Heart left ventricle (tissue), 16 donors: ENCODE results near the gene FOXK2. TPM values are rescaled to one million over a fixed set of nuclear protein-coding genes. Genes with fewer than 3 reads are reported as not detected.

Experiments
- ATAC-seq, 4 donors: fragments of 200-7000 bp; cut with Tn5 transposase; one replicate each; pipeline ENCODE4 v1.9.1; 2020 to 2022; ENCODE audit warnings: moderate library complexity in 4 of 4, mild to moderate bottlenecking in 3 of 4, moderate number of reproducible peaks in 1 of 4
- DNase-seq, 5 donors: peaks; one replicate each; pipeline ENCODE4 v3.0.0-alpha.2; 2020
- H3K27ac ChIP-seq, 12 donors: fragments of 200-600 bp; sonication (generic) in 4 of 12; one replicate each; pipeline versions ENCODE4 v1.5.0 to v1.8.0; 2016 to 2022; ENCODE audit warnings: mild to moderate bottlenecking in 2 of 12
- H3K27me3 ChIP-seq, 9 donors: fragments of 200-600 bp; sonication (generic) in 2 of 9; one replicate each; pipeline versions ENCODE4 v1.5.1 to v1.8.0; 2016 to 2022; ENCODE audit warnings: mild to moderate bottlenecking in 3 of 9
- H3K36me3 ChIP-seq, 9 donors: fragments of 200-600 bp; sonication (generic) in 2 of 9; one replicate each; pipeline versions ENCODE4 v1.5.0 to v1.8.0; 2018 to 2022; ENCODE audit warnings: mild to moderate bottlenecking in 2 of 9
- H3K4me1 ChIP-seq, 12 donors: fragments of 200-600 bp; sonication (generic) in 4 of 12; one replicate each; pipeline versions ENCODE4 v1.5.0 to v1.8.0; 2016 to 2022; ENCODE audit warnings: mild to moderate bottlenecking in 3 of 12
- H3K4me3 ChIP-seq, 12 donors: fragments of 200-600 bp; sonication (generic) in 4 of 12; one replicate each; pipeline versions ENCODE4 v1.5.0 to v1.8.0; 2017 to 2022; ENCODE audit warnings: mild to moderate bottlenecking in 9 of 12, moderate library complexity in 4 of 12
- H3K9me3 ChIP-seq, 12 donors: fragments of 200-600 bp; sonication (generic) in 4 of 12; one replicate each; pipeline versions ENCODE4 v1.5.0 to v1.8.0; 2016 to 2022; ENCODE audit warnings: mild to moderate bottlenecking in 1 of 12
- POLR2A ChIP-seq, 2 donors: fragments of 450-650 bp; IDR thresholded peaks; one replicate each; pipeline ENCODE4 v1.6.1; 2017; ENCODE audit warnings: antibody characterized with exemption in 2 of 2, mild to moderate bottlenecking in 2 of 2, moderate library complexity in 2 of 2
- WGBS, 4 donors: extraction: QIAGEN DNeasy Blood & Tissue Kit in 2 of 4; methylation state at CpG; one replicate each; pipeline versions ENCODE4 v1.1.5 to v1.1.7; 2013 to 2018; 5-methylcytosine and 5-hydroxymethylcytosine counted together
- intact Hi-C, 10 donors: fragments of 100-400 bp; cut with DNase I; formaldehyde crosslinking; loops; one replicate each; pipeline versions ENCODE4 v1.11.1 to v1.14.2; 2022
- polyA plus RNA-seq, 2 donors: library from polyadenylated mRNA; stranded (reverse); fragments of 200-250 nt; gene quantifications; one replicate each; pipeline ENCODE4 v1.2.3, GENCODE V29; 2013
- total RNA-seq, 9 donors: library from RNA; depleted of rRNA in 2 of 9; stranded (reverse); fragments of >200 nt in 2 of 9; fragmentation: NEBNext Ultra II Directional in 3 of 9; extraction: Animal tissue kit (Norgen Biotek cat#: 25700) in 3 of 9; gene quantifications; one replicate each; pipeline versions ENCODE4 v1.1.0 to v1.2.4, GENCODE V29; 2016 to 2023
- TF ChIP-seq, protein P1 (sequence below), 12 donors: fragments of 200-600 bp; sonication (generic) in 4 of 12; IDR thresholded peaks; one replicate each; pipeline versions ENCODE4 v1.5.0 to v1.8.0; 2018 to 2022; ENCODE audit warnings: antibody characterized with exemption in 12 of 12, mild to moderate bottlenecking in 5 of 12
- donor health status: ischemic (EF 13 %, LVEDD 7.1; RV severe dilation, severe dysfunction).
- donor health status: healthy with polysubstance abuse.
- donor health status: DM: no; HTN: yes; CAD: no.
- donor health status: DM: no; HTN: no; CAD: no.
- donor health status: ischemic (EF 25% LVEDD 6.9; RV normal size, moderate dysfunction).
- donor health status: ischemic (EF 25% LVEDD 5.7; RV mildly dilated, moderate dysfunction).
- donor health status: healthy.
- donor health status: DM: yes; HTN: yes; CAD: no.
- donor health status: ischemic (EF 35%, LVEDD 5.7; RV mildly dilated, moderate dysfunction).
- donor health status: nonischemic (EF 11% LVEDD 7.7; RV severe dilation, severe dysfunction).
- donor health status: DM: yes; HTN: yes; CAD: no.
- donor health status: PGD.
- donor health status: ischemic (EF 29% LVEDD 5.4; RV normal size, mild dysfunction).
- donor health status: nonischemic (EF 23%, LVEDD 6.1; RV moderate dilation, normal function).

FOXK2 gene
- total and polyA plus RNA-seq, 11 donors, result 15.6 to 77.0 (median 33.9) TPM

DNA sequence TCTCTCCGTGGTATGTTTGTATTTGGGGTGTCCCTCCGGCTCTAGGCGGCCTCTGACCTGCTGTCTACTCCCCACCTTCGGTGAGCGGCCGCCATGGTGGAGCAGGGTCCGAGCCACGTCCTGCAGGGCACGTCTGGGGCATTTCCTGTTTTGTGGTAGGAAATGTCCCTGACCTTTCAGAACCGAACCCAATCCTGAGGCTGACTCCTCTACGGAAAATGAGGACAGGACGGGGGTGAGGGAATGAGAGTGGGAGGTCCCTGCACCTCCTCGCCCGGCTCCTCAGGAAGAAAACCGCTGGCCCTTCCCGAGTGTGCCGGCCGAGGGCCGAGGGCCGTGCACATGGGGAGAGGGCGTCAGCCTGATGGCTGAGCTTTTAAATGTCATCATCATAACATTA lies 83.0 kb downstream of the FOXK2 start:
- 63 to 82% (median 76%) methylated on average over 21 of the region's 21 CpGs for WGBS, 4 donors
- H3K27ac ChIP-seq, result peak overlapping the region in 4 of 12 donors; percentile 4 to 33 (median 10)
- peaks cover 0 to 85% (median 56%) of the 10 kb centered on the region in 9 donors for H3K36me3 ChIP-seq

DNA sequence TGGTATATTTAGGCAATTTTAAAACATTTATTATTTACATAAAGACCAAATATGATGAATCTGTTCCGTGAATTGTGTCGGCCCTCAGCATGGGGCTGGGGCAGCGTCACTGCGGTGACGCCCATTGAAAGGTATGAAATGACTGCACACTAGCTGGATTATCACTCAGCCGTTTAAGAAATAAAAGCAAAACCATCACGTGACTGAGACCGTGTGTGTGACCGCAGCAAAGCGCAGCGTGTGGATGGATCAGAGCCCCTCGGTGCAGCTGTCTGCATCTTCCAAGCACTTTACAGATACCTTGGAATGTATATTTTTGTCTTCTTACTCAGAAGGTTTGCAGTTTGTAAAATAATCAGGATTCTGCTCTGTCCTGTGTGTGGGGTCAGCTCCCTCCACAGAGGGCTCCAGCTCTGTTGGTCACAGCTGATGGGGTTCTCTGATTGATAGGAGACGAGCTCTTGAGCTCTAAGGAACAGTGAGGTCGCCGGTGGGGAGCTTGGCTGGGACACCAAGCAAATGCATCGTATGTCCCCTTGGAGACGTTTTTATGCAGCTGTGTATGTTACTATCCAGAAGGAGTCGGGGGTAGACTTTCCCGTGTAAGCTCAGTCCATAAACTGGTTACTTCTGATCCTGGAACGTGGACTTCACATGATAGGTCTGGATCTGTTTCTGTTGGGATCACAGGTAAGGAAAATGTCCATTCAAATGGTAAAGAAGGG lies 83.6 kb downstream of the FOXK2 start:
- peaks cover 3 to 46% (median 25%) of the 10 kb centered on the region in 12 donors for H3K4me1 ChIP-seq
- WGBS, 4 donors, result 86 to 88% (median 87%) methylated on average over 20 of the region's 20 CpGs
- H3K36me3 ChIP-seq, result peaks cover 0 to 83% (median 55%) of the 10 kb centered on the region in 9 donors
- H3K27ac ChIP-seq, result peak overlapping the region in 5 of 12 donors; percentile 9 to 87 (median 40)
- ATAC-seq (no peak), DNase-seq (peak in 1 of 5 donors; percentile 11)
- intact Hi-C loops, result no loop called here
- no peaks in the 10 kb centered on the region for H3K27me3 ChIP-seq
- peak overlapping the region in 1 of 12 donors; percentile 3 for H3K4me3 ChIP-seq
- TF ChIP-seq, protein P1, sequence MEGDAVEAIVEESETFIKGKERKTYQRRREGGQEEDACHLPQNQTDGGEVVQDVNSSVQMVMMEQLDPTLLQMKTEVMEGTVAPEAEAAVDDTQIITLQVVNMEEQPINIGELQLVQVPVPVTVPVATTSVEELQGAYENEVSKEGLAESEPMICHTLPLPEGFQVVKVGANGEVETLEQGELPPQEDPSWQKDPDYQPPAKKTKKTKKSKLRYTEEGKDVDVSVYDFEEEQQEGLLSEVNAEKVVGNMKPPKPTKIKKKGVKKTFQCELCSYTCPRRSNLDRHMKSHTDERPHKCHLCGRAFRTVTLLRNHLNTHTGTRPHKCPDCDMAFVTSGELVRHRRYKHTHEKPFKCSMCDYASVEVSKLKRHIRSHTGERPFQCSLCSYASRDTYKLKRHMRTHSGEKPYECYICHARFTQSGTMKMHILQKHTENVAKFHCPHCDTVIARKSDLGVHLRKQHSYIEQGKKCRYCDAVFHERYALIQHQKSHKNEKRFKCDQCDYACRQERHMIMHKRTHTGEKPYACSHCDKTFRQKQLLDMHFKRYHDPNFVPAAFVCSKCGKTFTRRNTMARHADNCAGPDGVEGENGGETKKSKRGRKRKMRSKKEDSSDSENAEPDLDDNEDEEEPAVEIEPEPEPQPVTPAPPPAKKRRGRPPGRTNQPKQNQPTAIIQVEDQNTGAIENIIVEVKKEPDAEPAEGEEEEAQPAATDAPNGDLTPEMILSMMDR (IDR thresholded peaks at IDR 0.05), result no peak
- no peak for TF ChIP-seq POLR2A (IDR thresholded peaks at IDR 0.05)
- no peaks in the 10 kb centered on the region for H3K9me3 ChIP-seq

More for the DNA sequence above, 83.0 kb downstream of the FOXK2 start:
- ATAC-seq (no peak), DNase-seq (peak in 1 of 5 donors; percentile 21)
- peaks cover 3 to 46% (median 25%) of the 10 kb centered on the region in 12 donors for H3K4me1 ChIP-seq
- TF ChIP-seq POLR2A (IDR thresholded peaks at IDR 0.05), result no peak
- TF ChIP-seq, protein P1 (IDR thresholded peaks at IDR 0.05), result no peak
- intact Hi-C loops, result no loop called here
- H3K27me3 ChIP-seq, result no peaks in the 10 kb centered on the region
- no peaks in the 10 kb centered on the region for H3K9me3 ChIP-seq
- no peak overlapping the region for H3K4me3 ChIP-seq

DNA sequence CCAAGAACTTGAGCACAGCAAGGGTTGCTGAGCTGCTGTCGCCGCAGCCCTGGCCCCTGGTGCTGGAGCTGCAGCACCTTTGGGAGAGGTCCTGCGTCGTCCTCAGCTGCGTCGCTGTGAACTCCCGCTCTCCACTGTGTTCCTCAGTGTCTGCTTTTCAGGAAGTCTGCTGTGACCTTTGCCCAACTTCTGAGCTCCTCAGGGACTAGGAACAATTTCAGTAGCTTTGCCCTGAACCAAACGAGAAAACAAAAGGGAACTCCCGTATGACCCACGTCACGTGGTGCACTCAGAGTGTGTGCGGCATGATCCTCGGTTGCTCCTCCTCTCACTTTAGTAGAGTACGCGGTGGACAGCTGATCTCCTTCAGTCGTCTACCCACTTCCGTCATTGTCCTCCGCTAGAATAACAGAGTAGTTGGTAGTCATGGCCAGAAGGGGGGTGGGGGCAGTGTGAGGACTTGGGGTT lies 84.5 kb downstream of the FOXK2 start:
- no peaks in the 10 kb centered on the region for H3K27me3 ChIP-seq
- intact Hi-C loops, result no loop called here
- peaks cover 3 to 42% (median 25%) of the 10 kb centered on the region in 12 donors for H3K4me1 ChIP-seq
- ATAC-seq (peak; percentile 45 to 75 (median 64)), DNase-seq (peak; percentile 60 to 79 (median 67))
- TF ChIP-seq, protein P1 (IDR thresholded peaks at IDR 0.05), result no peak
- TF ChIP-seq POLR2A (IDR thresholded peaks at IDR 0.05), result peak in 1 of 2 donors; percentile 20
- WGBS, 4 donors, result 41 to 53% (median 46%) methylated on average over 18 of the region's 18 CpGs
- H3K27ac ChIP-seq, result peak overlapping the region in 9 of 12 donors; percentile 17 to 87 (median 40)
- peak overlapping the region in 6 of 12 donors; percentile 3 to 36 (median 19) for H3K4me3 ChIP-seq
- peaks cover 0 to 84% (median 55%) of the 10 kb centered on the region in 9 donors for H3K36me3 ChIP-seq
- no peaks in the 10 kb centered on the region for H3K9me3 ChIP-seq

DNA sequence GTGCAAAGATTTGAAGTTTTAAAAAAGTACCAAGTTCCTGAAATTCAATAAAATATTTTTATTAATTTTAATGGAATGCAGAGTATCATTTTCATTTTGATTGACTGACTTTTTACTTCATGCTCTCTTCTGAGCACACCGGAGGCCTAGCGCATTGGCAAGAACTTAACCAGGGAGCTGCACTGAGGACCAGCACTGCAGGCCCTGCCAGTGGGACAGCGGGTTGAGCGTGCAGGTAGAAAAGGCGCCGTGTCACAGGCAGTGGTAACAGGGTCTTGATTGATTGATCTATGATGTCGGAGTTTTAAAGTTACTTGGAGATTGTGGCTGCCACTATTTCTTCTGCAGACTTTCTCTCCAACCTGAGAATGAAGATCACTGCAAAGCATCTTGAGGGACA lies 85.0 kb downstream of the FOXK2 start:
- peak overlapping the region in 4 of 12 donors; percentile 17 to 87 (median 42) for H3K27ac ChIP-seq
- H3K4me1 ChIP-seq, result peaks cover 3 to 37% (median 25%) of the 10 kb centered on the region in 12 donors
- no peaks in the 10 kb centered on the region for H3K27me3 ChIP-seq
- peaks cover 0 to 84% (median 57%) of the 10 kb centered on the region in 9 donors for H3K36me3 ChIP-seq
- 93 to 98% (median 96%) methylated on average over 7 of the region's 7 CpGs for WGBS, 4 donors
- no peaks in the 10 kb centered on the region for H3K9me3 ChIP-seq
- no peak overlapping the region for H3K4me3 ChIP-seq
- peak in 1 of 5 donors; percentile 19 for DNase-seq
- intact Hi-C loops, result no loop called here
- ATAC-seq, result no peak
- TF ChIP-seq POLR2A (IDR thresholded peaks at IDR 0.05), result no peak
- TF ChIP-seq, protein P1 (IDR thresholded peaks at IDR 0.05), result no peak
